Pancreas (tissue), 10 donors: ENCODE data around the gene SSBP2. TPM values are rescaled to one million over a fixed set of nuclear protein-coding genes. Genes with fewer than 3 reads are reported as not detected.

ENCODE experiments used
- ATAC-seq, 4 donors: fragments of 200-7000 bp; cut with Tn5 transposase; one replicate each; pipeline versions ENCODE4 v1.8.0 to v1.9.1; 2020; ENCODE audit warnings: mild to moderate bottlenecking in 4 of 4, moderate library complexity in 4 of 4
- DNase-seq, 6 donors: peaks; one replicate each; pipeline ENCODE4 v3.0.0-alpha.2; 2020
- FAIRE-seq: peaks from 2 replicates; lab custom pipeline; 2012; peaks lifted over from hg19 to GRCh38; lab: Jason Lieb, UNC
- H3K27ac ChIP-seq, 4 donors: fragments of 200-600 bp; sonication (generic); 1 replicate in 3 of 4; 2 replicates in 1 of 4; pipeline versions ENCODE4 v1.5.0 to v1.8.0; 2020
- H3K27me3 ChIP-seq, 4 donors: fragments of 200-600 bp; one replicate each; pipeline ENCODE4 v1.8.0; 2021
- H3K36me3 ChIP-seq, 3 donors: fragments of 200-600 bp; sonication (generic) in 1 of 3; one replicate each; pipeline versions ENCODE4 v1.5.0 to v1.8.0; 2020 to 2021
- H3K4me1 ChIP-seq, 3 donors: fragments of 200-600 bp; one replicate each; pipeline ENCODE4 v1.8.0; 2021
- H3K4me3 ChIP-seq, 4 donors: fragments of 200-600 bp; sonication (generic) in 2 of 4; one replicate each; pipeline versions ENCODE4 v1.5.0 to v1.8.0; 2020 to 2021
- H3K9me3 ChIP-seq, 4 donors: fragments of 200-600 bp; one replicate each; pipeline ENCODE4 v1.8.0; 2021
- WGBS, 2 donors: extraction: QIAGEN DNeasy Blood & Tissue Kit; methylation state at CpG; one replicate each; pipeline ENCODE4 v1.1.7; 2013; 5-methylcytosine and 5-hydroxymethylcytosine counted together
- intact Hi-C, 3 donors: fragments of 100-400 bp; cut with DNase I; formaldehyde crosslinking; loops; one replicate each; pipeline versions ENCODE4 v1.11.1 to v1.14.2; 2022
- polyA plus RNA-seq, 2 donors: library from polyadenylated mRNA; stranded (reverse); fragments of 200-250 nt; gene quantifications; one replicate each; pipeline ENCODE4 v1.2.3, GENCODE V29; 2013
- total RNA-seq, 6 donors: library from RNA; stranded (reverse); fragmentation: NEBNext Ultra II Directional in 4 of 6; extraction: Animal tissue kit (Norgen Biotek cat#: 25700) in 4 of 6; gene quantifications; one replicate each; pipeline versions ENCODE4 v1.2.1 to v1.2.4, GENCODE V29; 2021 to 2023
- TF ChIP-seq, protein P1 (sequence below), 4 donors: fragments of 200-600 bp; sonication (generic) in 3 of 4; IDR thresholded peaks; one replicate each; pipeline versions ENCODE4 v1.5.0 to v1.8.0; 2021; ENCODE audit warnings: antibody characterized with exemption in 4 of 4
- donor health status: healthy with polysubstance abuse.
- donor health status: DM: no; HTN: no; CAD: no; lungs with moderate emphysema.
- donor health status: DM: no; HTN: no; CAD: no.
- donor health status: control.
- donor health status: control.
- donor health status: Bipolar disorder and iron deficiency.
- donor health status: DM: yes; HTN: yes; CAD: no.
- donor health status: DM: no; HTN: no; CAD: no.
- donor health status: DM: no; HTN: no; CAD: no.
- donor health status: DM: yes; HTN: yes; CAD: no.

The SSBP2 gene
- total and polyA plus RNA-seq, 8 donors, result 8.6 to 20.7 (median 15.8) TPM

DNA sequence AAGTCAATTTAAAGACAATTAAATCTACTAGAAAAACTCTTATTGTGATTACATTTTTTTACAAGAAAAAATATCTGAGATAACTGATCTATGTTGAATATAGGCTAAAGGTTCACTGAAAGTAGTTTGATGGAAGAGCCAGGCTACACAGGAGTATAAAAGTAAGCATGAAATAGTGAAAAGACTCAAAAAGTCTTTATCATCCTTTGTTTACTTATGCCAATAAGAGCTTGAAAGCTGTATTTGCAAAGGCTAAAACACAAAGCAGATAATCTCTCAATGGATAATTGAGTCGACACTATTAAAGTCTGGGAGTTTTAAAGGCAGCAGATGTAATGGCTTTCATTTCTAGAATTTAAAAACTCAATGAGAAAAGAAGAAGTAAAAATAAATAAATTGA, 42.0 kb downstream of the SSBP2 start:
- TF ChIP-seq, protein P1, sequence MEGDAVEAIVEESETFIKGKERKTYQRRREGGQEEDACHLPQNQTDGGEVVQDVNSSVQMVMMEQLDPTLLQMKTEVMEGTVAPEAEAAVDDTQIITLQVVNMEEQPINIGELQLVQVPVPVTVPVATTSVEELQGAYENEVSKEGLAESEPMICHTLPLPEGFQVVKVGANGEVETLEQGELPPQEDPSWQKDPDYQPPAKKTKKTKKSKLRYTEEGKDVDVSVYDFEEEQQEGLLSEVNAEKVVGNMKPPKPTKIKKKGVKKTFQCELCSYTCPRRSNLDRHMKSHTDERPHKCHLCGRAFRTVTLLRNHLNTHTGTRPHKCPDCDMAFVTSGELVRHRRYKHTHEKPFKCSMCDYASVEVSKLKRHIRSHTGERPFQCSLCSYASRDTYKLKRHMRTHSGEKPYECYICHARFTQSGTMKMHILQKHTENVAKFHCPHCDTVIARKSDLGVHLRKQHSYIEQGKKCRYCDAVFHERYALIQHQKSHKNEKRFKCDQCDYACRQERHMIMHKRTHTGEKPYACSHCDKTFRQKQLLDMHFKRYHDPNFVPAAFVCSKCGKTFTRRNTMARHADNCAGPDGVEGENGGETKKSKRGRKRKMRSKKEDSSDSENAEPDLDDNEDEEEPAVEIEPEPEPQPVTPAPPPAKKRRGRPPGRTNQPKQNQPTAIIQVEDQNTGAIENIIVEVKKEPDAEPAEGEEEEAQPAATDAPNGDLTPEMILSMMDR (IDR thresholded peaks at IDR 0.05), result no peak
- FAIRE-seq, result no peak
- Histone ChIP-seq H3K27ac (no peak overlapping the region), H3K4me3 (no peak overlapping the region), H3K4me1 (peaks cover 0 to 7% (median 6%) of the 10 kb centered on the region in 3 donors), H3K9me3 (no peaks in the 10 kb centered on the region), H3K27me3 (no peaks in the 10 kb centered on the region), H3K36me3 (no peaks in the 10 kb centered on the region)
- DNase-seq, result no peak
- intact Hi-C loops, result no loop called here
- 14 to 28% methylated on average over 1 of the region's 1 CpG for WGBS, 2 donors
- ATAC-seq, result no peak

DNA sequence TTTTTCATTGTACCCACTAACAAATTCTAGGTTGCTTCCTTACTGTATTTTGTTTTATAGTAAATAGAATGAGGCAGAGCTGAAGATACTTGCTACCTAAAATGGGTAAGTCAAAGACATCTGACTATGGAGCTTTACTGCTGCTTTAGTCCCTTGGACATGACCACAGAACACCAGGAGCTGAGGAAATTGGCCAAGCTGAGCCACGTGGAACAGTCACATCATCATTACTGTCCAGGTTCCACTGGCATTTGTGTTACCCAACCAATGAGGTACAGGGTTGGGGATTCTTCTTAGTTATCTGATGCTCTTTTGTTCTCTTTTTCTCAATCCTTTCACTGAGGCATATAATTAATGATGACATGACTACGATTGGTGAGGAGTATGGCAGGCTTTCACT, 47.1 kb downstream of the SSBP2 start:
- no peaks in the 10 kb centered on the region for H3K9me3 ChIP-seq
- FAIRE-seq, result no peak
- no peaks in the 10 kb centered on the region for H3K36me3 ChIP-seq
- 84 to 91% methylated on average over 2 of the region's 2 CpGs for WGBS, 2 donors
- no peak overlapping the region for H3K4me3 ChIP-seq
- ATAC-seq, result no peak
- peaks cover 0 to 2% (median under 1%) of the 10 kb centered on the region in 3 donors for H3K4me1 ChIP-seq
- no peak for DNase-seq
- no peaks in the 10 kb centered on the region for H3K27me3 ChIP-seq
- no peak overlapping the region for H3K27ac ChIP-seq
- intact Hi-C loops, result no loop called here
- TF ChIP-seq, protein P1 (IDR thresholded peaks at IDR 0.05), result no peak

DNA sequence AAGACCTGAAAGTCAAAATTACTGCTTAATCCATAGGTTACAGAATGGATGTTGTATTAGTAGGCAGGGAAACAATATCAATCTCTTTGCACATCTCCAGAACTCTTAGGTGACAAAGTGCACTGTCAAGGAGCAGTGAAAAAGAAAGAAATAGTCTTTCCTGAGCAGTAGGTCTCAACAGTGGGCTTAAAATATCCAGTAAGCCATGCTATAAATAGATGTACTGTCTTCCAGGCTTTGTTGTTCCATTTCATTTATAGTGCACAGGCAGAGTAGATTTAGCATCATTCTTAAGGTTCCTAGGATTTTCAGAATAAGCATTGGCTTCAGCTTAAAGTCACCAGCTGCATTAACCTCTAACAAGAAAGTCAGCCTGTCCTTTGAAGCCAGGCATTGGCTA, 50.7 kb downstream of the SSBP2 start:
- H3K4me1 ChIP-seq, result no peaks in the 10 kb centered on the region
- DNase-seq (no peak), ATAC-seq (no peak), FAIRE-seq (no peak)
- H3K36me3 ChIP-seq, result no peaks in the 10 kb centered on the region
- intact Hi-C loops, result no loop called here
- H3K4me3 ChIP-seq, result no peak overlapping the region
- no peaks in the 10 kb centered on the region for H3K9me3 ChIP-seq
- no peak overlapping the region for H3K27ac ChIP-seq
- TF ChIP-seq, protein P1 (IDR thresholded peaks at IDR 0.05), result no peak
- H3K27me3 ChIP-seq, result no peaks in the 10 kb centered on the region

- no peaks in the 10 kb centered on the region for H3K27me3 ChIP-seq
- H3K27ac ChIP-seq, result no peak overlapping the region
- H3K4me1 ChIP-seq, result no peaks in the 10 kb centered on the region
- intact Hi-C loops, result no loop called here
- no peaks in the 10 kb centered on the region for H3K36me3 ChIP-seq
- ATAC-seq (no peak), DNase-seq (no peak), FAIRE-seq (no peak)
- H3K4me3 ChIP-seq, result no peak overlapping the region
- WGBS, 2 donors, result 94 to 100% methylated on average over 2 of the region's 2 CpGs
- H3K9me3 ChIP-seq, result no peaks in the 10 kb centered on the region
- TF ChIP-seq, protein P1 (IDR thresholded peaks at IDR 0.05), result no peak
Measured at GRCh38 chr5:81698813-81699212, 52.1 kb downstream of the SSBP2 start.

DNA sequence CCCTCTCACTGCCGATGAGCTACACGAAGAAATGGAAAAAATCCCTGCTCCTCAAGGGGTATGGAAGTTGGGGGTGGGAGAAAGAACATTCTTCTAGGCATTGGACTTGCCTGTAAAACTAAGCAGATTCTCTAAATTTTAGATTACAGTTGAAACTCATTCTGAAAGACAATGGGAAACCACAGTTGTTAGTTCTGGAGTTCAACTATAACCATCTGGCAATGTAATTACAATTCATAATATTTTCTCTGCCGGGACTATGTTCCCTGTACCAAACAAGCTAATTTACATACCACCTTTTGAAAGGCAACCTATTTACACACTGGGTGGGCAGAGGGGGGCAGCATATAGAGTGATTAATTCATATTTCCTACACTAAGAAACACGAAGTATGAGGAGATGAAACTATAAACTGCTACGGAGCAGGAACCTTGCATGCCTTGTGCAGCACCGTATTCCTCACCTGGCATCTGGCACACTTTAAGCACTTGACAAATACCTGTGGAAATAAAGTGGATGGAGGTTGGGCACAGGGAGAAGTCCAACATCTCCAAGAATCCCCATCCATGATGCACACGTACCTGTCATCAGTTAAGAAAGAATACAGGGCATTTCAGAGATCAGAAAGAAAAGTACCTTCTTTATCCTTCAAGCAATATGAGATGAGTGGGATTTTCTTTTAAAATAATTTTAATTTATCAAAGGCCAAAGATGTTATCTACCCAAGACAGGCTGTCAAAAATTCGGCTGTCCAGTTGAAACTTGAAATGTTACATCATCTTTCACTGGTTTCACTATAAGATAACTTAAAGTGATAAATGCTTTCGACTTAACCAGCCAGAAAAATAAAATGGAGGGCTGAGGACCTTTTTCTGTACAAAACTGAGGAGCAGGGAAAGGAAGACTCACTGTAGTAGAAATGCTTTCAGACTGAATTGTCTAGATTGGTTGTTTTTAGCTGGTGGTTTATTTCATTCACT, 54.2 kb downstream of the SSBP2 start:
- whole genome bisulfite sequencing, 2 donors, result 83 to 84% methylated on average over 9 of the region's 9 CpGs
- Histone ChIP-seq H3K4me3 (no peak overlapping the region), H3K27me3 (no peaks in the 10 kb centered on the region), H3K36me3 (no peaks in the 10 kb centered on the region), H3K4me1 (no peaks in the 10 kb centered on the region), H3K9me3 (no peaks in the 10 kb centered on the region), H3K27ac (no peak overlapping the region)
- ATAC-seq (no peak), DNase-seq (no peak), FAIRE-seq (no peak)
- TF ChIP-seq, protein P1 (IDR thresholded peaks at IDR 0.05), result no peak
- intact Hi-C loops, result no loop called here
